Cardiac septum (tissue), 1 donor: ENCODE results near the gene BCL7A. TPM values are rescaled to one million over a fixed set of nuclear protein-coding genes. Genes with fewer than 3 reads are reported as not detected.
A peak's percentile ranks its signal among the peaks of the same experiment; 100 is the strongest.
"Not testable (repeated sequence)": the region's sequence is repeated elsewhere in the genome, so short reads cannot be mapped to it uniquely, and the experiment has no call there.

ENCODE experiments used
- DNase-seq: peaks from one replicate; pipeline ENCODE4 v3.0.0-alpha.2; 2020; ENCODE audit warnings: low spot score
- intact Hi-C: fragments of 100-400 bp; cut with DNase I; formaldehyde crosslinking; loops from one replicate; pipeline ENCODE4 v1.14.0; 2022
- total RNA-seq: library from RNA; stranded (reverse); fragmentation: NEBNext Ultra II Directional; extraction: Animal tissue kit (Norgen Biotek cat#: 25700); gene quantifications from one replicate; pipeline ENCODE4 v1.2.1, GENCODE V29; 2021
- donor health status: DM: no; HTN: no; CAD: no.

BCL7A gene
- total RNA-seq, 1 donor from 2014 or later: 18.2 TPM

DNA sequence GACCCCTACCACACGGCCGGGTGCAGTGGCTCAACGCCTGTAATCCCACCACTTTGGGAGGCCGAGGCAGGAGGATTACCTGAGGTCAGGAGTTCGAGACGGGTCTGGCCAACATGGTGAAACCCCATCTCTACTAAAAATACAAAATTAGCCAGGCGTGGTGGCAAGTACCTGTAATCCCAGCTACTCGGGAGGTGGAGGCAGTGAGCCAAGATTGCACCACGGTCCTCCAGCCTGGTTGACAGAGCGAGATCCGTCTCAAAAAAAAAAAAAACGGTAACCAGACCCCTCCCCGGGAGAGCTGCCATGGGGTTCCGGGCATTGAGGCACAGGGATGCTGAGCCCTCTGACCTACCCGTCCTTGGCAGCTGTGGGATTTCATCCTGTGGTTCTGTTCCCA, 21.8 kb downstream of the BCL7A start:
- intact Hi-C loops: no loop called here
- DNase-seq: no peak

DNA sequence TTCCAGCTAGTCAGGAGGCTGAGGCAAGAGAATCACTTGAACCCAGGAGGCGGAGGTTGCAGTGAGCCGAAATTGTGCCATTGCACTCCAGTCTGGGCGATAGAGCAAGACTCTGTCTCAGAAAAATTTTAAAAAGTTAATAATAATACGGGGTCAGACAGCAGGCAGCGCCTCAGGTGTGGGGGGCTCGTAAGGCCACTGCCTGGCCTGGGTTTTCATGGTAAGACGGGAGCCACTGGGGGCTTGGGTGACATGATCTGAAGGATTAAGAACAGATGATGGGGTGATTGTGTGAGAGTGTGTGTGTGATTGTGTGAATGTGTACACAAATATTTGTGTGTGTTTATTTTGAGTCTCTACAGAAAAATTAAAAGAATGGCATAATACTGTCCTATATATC, 23.6 kb downstream of the BCL7A start:
- intact Hi-C loops: no loop called here
- DNase-seq: no peak

DNA sequence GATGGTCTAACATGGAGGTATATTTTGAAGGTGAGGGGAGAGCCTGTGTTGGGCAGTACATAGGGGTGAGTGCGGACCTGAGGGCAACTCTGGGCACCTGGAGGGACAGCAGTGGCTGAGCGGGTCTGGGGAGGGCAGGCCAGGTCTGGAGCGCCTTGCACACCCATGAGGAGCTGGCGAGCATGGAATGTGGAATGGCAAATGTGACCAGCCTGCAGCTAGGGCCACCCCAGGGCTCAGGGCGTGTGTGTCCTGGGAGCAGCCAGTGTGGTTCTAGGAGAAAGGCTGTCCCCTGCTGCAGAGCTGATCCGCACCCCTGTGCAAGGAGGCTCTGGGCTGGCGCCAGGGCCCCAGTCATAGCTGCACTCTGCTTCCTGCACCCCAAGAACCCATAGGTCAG, 24.5 kb downstream of the BCL7A start:
- no peak for DNase-seq
- intact Hi-C loops: no loop called here

DNA sequence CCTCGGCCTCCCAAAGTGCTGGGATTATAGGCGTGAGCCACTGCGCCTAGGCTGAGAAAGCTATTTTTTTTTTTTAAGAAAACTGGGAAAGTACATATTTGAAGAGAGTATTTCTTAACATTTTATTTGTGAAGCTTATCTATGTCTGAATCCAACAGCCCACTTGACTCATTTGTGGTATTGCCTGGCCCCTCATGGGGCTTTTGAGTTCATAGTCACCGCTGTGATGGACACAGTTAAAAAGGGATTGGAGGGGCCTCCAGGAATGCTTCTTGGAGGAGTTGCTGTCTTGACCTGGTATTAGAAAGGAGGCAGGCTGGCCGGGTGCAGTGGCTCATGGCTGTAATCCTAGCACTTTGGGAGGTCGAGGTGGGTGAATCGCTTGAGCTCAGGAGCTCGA, 26.5 kb downstream of the BCL7A start:
- DNase-seq: no peak
- intact Hi-C loops: no loop called here

DNA sequence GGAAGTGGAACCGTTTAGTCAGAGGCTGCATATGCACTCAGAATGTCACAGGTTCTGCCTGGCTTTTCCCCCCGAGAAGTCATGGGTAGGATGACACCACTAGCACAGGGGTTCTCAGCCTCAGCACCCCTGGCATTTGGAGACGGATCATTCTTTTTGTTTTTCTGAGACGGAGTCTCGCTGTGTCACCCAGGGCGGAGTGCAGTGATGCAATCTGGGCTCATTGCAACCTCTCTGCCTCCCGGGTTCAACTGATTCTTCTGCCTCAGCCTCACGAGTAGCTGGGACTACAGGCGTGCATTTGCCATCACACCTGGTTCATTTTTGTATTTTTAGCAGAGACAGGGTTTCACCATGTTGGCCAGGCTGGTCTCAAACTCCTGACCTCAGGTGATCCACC, 28.1 kb downstream of the BCL7A start:
- DNase-seq: no peak
- intact Hi-C loops: loop anchor here (10.0 kb wide), 1 partner anchor 175 kb away; the partner anchor contains the start of gene DIABLO

DNA sequence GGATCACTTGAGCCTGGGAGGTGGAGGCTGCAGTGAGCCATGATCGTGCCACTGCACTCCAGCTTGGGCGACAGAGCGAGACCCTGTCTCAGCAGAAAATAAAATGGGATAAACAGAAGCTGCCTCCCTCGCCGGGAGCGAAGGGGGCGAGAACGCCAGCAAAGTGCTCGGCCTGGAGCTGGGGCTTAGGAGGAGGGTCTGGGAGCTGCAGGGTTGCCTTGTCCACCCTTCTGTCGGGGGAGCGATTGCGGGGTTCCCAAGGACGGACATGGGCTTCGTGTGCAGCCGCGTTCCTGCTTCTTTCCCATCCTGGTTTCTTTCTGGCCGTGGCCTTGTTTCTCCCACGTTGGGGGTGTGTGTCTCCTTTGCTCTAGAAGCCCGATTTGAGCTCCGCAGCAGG, 29.0 kb downstream of the BCL7A start:
- no peak for DNase-seq
- intact Hi-C loops: loop anchor here (10.0 kb wide), 1 partner anchor 174 kb away; the partner anchor contains the start of gene DIABLO

DNA sequence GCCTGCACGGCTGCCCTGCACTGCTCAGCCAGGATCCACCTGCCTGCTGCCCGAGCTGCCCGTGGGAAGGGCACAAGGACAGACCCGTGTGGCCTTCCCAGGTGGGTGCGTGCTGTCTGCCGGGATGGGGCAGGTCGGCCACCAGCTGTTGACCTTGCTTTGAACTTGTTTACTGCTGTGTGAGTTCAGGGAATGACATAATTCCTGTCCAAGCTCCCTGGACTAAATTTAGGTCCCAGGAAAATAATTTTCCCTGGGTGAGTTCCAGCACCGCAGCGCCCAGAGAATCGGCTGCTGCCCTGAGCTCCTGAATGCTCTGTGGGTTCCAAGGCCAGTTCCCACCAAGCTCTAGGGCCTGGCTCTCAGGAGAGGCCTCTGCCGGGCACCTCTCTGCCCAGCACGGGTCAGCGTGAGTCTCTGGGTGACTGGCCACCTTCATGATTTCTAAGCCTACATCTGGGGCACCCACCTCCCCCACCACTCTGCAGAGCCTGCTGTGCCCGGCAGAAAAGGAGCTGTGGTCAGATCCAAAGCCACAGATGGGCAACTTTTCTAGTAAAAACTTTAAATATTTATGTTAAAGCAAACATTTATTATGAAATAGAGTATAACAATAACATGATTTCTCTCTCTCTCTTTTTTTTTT, 29.7 kb downstream of the BCL7A start:
- intact Hi-C loops: loop anchor here (10.0 kb wide), 1 partner anchor 173 kb away; the partner anchor contains the start of gene DIABLO
- DNase-seq: peak; percentile 88

DNA sequence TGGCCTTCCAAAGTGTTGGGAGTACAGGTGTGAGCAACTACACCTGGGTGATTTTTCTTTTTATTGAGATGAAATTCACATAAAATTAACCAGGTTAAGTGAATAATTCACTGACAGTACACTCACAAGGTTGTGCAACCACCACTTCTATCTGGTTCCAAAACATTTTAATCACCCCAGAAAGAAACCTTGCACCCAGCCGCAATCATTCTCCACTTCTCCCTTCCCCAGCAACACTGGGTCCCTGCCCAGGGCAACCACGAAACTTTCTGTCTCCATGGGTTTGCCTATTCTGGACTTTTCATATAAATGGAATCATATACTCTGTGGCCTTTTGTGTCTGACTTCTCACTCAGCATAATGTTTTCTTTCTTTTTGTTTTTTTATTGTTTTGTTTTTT, 30.6 kb downstream of the BCL7A start:
- intact Hi-C loops: loop anchor here (10.0 kb wide), 1 partner anchor 173 kb away; the partner anchor contains the start of gene DIABLO
- DNase-seq: no peak

DNA sequence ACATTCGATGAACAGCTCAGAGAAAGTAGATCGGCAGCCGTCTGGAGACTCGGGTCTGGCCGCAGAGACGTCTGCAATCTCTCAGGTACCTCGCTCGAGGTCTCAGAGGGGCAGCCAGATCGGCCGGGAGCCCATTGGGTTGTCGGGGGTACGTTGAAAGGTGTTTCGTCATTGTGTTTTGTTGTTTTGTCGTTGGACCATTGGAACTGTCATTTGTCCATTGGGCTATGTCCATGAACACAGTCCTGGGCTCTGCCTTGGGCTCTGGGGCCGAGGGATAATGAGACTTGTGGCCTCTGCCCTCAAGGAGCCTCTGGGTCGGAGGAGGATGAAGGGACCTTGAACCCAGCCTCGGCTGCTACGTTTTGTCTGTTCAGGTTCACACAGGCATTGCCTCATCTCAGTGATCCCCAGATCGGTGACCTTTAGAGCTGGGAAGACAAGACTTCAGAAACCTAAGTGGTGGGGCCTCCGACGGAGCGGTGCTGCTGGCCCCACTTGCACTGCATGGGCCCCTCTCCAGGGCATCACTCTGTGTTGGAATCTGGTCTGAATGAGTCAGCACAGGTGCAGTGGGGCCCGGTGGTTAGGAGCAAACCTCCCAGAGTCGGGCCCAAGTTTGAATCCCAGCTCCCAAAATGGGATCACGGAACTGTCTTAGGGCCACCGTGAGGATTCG, 33.3 kb downstream of the BCL7A start:
- DNase-seq: no peak
- intact Hi-C loops: loop anchor here (1.0 to 10.0 kb wide), 2 partner anchors 68 to 170 kb away; partner anchors contain the start of gene DIABLO

DNA sequence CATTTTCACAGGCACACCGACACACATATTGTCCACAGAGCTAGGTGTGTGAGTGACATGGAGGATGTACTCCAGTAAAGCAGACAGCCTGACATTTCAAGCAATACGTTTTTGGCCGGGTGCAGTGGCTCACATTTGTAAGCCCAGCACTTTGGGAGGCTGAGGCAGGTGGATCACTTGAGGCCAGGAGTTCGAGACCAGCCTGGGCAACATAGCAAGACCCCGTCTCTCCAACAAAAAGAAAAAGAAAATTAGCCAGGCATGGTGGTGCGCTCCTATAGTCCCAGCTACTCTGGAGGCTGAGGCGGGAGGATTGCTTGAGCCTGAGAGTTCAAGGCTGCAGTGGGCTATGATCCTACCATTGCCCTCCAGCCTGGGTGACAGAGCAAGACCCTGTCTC, 34.7 kb downstream of the BCL7A start:
- intact Hi-C loops: loop anchor here (10.0 kb wide), 1 partner anchor 168 kb away; the partner anchor contains the start of gene DIABLO

DNA sequence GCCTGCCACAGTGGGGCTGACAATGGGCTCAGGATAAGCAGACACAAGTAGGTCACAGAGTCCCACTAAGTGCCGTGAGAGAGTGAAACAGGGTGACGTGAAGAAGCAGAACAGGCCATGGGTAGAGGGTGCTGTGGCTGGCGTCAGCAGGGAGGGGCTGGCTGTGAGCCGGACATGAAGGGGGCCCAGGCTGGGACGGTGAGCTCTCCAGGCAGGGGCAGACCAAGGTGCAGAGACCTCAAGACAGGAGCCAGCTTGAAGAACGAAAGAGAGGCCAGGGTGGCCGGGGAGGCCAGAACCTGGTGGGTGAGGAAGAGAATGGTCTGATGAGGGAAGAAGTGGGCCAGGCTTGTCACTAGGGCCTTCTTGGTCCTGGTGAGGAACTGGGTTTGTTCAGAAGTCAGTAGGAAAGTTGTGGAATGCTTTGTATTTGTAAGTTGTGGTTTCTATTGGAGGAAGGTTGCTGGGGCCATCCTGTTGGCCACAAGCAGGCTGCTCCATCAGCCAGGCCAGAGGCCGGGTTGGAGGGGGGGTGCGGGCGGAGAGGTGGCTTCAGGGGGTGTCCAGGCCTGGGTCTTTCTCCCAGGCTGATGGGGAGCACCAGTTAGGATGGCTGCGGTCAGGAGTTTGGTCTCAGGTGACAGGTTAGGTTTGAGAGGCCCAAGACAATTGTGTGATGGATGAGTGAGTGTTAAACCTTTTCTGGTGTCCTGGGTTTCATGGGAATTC, 35.5 kb downstream of the BCL7A start:
- intact Hi-C loops: loop anchor here (10.0 kb wide), 1 partner anchor 168 kb away; the partner anchor contains the start of gene DIABLO
- no peak for DNase-seq

More for the DNA sequence above, 34.7 kb downstream of the BCL7A start:
- DNase-seq: not testable (repeated sequence)

DNA sequence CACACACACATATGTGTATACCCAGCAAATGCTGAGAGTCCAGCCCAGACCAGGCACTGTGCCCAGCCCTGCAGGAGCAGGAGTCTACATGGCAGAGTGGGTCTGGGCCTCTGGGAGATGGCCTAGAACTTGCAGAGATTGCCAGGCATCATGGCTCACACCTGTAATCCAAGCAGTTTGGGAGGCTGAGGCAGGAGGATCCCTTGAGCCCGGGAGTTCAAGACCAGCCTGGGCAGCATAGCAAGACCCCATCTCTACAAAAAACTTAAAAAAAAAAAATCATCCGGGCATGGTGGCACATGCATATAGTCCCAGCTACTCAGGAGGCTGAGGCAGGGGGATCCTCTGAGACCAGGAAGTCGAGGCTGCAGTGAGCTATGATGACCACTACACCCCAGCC, 36.1 kb downstream of the BCL7A start:
- intact Hi-C loops: loop anchor here (10.0 kb wide), 1 partner anchor 167 kb away; the partner anchor contains the start of gene DIABLO
- no peak for DNase-seq

DNA sequence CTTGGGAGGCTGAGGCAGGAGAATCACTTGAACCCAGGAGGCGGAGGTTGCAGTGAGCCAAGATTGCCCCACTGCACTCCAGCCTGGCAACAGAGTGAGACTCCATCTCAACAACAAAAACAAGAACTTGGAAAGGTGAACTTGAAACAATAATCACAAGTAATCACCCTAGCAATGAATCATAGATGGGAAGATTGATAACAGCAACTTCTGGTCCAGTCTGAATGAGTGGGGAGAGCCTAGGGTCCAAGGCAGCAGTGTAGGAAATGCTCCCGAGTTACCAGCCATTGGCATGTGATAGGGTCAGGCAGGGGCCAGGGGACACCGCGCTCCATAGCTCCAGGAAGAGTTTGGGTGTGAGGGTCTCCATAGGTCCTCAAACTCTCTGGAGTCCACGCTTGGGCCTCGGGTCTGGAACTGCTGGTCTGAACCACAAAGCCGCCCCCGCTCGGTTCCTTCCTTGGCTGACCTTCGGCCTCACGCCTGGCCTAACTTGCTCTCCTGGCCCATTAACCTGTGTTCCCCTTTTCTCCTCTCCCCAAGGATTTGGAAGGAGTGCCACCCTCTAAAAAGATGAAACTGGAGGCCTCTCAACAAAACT, 37.0 kb downstream of the BCL7A start:
- no peak for DNase-seq
- intact Hi-C loops: loop anchor here (10.0 kb wide), 1 partner anchor 166 kb away; the partner anchor contains the start of gene DIABLO

DNA sequence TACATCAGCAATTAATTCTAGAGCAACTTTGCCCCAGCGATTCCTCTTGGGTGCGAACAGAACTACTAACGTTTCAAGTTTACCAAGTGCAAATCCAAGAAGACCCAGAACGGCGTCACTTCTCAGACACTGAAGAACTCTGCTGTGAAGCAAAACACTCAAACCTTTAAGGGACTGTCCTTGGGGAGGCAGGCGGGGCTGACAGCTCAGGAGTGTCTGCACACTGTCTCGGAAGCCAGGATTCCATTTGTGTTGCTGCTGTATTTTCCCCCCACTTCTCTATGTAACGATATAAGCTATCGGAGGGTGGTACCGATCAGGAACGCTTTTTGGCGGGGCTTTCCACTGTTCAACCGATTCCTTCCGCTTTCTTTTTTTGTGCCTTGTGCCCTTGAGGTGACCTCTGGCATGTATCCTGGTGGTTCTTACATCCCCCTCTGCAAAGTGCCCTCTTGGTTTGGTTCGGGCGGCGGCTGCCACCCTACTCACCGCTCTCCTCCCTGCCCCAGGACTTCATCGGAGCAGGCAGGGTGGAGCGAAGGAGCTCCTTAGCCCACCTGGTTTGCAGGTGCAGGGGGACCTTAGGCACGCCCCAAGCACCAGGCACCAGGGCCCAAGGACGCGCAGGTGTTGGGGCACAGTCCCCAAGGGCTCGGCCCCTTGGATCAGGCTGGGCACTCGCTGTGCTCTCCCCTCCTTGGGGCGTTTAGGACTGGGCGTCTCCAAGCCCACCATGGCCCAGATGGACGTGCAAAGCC, 37.7 kb downstream of the BCL7A start:
- intact Hi-C loops: loop anchor here (10.0 kb wide), 1 partner anchor 165 kb away; the partner anchor contains the start of gene DIABLO
- no peak for DNase-seq

DNA sequence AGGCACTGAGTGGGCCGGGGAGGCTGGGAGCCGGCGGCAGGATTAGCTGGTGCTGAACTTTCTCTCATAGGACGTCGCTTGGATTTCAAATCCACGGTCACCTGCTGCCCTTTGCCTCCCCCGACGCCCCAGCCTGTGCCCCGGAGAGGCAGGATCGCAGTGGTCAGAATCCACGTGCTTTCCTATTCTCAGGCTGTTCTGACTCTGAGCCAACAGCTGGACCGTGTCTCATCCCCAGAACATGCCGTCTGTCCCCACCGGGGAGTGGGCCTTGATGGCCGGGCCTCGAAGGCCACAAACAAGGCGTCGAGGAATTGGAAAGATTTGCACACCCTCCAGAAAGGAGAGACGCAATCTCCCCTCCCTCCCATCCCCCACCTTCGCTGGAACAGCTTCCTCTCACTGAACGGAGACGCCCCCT, 38.4 kb downstream of the BCL7A start:
- no peak for DNase-seq
- intact Hi-C loops: no loop called here

DNA sequence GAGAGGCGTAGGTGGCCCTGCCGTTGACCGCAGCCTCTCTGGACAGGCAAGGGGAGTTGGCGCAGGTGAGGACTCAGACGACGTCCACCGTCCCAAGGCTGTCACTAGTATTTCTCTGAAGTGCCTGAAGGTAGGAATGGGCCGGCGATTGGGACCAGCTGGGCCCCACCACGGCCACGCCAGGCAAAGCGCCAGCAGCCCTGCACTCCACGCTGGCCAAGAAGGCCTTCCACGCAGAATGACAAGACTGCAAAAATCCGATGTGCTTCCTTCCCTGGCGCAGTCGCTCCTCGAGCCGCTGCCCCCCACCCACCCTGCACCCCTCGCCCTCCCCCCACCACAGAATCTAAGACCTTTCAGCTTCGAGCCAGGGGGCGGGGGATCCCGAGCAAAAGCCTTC, 39.6 kb downstream of the BCL7A start:
- no peak for DNase-seq
- intact Hi-C loops: no loop called here

DNA sequence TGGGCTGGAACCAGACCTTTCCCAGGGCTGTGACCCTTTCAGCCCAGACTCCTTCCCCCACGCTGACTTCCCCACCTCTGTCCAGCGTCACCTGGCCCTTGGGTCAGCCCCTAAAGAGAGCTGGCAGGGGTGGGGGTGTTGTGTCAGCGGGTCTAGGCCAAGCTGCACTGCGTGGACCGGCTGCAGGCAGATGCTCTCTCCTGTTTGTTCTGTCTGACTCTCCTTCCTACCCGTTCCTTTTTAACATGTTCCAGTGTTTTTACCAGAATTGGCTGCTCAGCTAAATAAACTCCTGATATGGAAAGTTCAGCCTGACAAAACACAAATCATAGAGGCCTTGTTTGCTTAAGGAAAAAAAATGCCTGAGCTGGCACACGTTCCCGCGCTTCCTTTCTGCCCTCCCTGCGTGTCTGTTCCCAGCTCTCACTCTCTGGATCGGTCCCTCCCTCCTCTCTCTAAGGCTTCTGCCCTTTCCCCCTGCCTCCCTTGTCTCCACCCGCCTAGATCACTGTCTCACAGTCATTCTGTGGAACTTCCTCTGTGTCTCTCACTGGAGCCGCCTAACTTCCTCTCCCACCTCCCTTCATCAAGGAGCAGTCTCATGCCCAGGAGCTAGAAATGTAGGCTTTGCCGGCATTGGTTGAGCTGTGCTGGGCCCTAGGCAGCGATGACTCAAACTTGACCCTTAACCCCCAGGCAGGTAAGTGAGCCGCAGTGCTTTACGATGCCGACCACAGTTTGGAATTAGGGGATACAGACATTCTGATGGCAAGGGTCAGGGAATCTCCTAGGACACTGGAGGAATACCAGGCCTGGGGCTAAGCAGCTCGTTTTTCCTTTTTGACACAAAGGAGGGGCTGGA, 41.4 kb downstream of the BCL7A start:
- no peak for DNase-seq
- intact Hi-C loops: no loop called here

DNA sequence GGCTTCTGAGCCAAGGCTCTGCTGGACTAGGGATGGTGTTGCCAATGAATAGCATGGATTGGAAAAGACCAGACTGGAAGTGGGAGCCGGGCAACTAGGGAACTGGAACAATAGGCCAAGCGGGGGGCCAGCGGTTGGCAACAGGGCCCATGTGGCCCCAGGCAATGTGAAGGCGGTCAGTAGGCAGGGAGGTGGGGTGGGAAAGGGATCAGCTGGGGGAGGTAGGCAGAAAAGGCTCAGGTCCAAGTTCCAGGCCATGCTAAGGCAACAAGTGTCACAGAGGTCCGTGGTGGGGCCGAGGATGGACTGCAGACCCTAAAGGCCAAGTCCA, 42.0 kb downstream of the BCL7A start:
- no peak for DNase-seq
- intact Hi-C loops: no loop called here
